Fibroblast of lung (primary cell): ENCODE measurements around the gene DCAF7. TPM values are rescaled to one million over a fixed set of nuclear protein-coding genes. Genes with fewer than 3 reads are reported as not detected.

Experiments
- DNase-seq, 2 donors: peaks; one replicate each; pipeline versions ENCODE4 v3.0.0 to v3.0.0-alpha.2; 2010; ENCODE audit warnings: low read depth in 2 of 2
- H2AFZ ChIP-seq: 2 replicates; pipeline ENCODE4 v1.5.1; 2012; ENCODE audit warnings: low read length, control low read depth, inconsistent platforms
- H3K27ac ChIP-seq: 2 replicates; pipeline ENCODE4 v1.5.1; 2011; ENCODE audit warnings: low read length, control low read depth; ENCODE audit not compliant: insufficient read depth
- H3K27me3 ChIP-seq: 2 replicates; pipeline ENCODE4 v1.5.1; 2011; ENCODE audit warnings: mild to moderate bottlenecking, low read length; ENCODE audit not compliant: control insufficient read depth, insufficient read depth
- H3K36me3 ChIP-seq: 2 replicates; pipeline ENCODE4 v1.5.1; 2011; ENCODE audit warnings: low read length; ENCODE audit not compliant: control insufficient read depth, insufficient read depth
- H3K4me1 ChIP-seq: 2 replicates; pipeline ENCODE4 v1.5.1; 2011; ENCODE audit warnings: low read length; ENCODE audit not compliant: control insufficient read depth, insufficient read depth; ENCODE audit errors: extremely low read depth
- H3K4me2 ChIP-seq: 2 replicates; pipeline ENCODE4 v1.5.1; 2011; ENCODE audit warnings: low read length, control low read depth; ENCODE audit not compliant: insufficient read depth; ENCODE audit errors: extremely low read depth
- H3K4me3 ChIP-seq, 4 experiments: fragments of 200-600 bp in 1 of 4; sonication (generic) in 1 of 4; replicated peaks in 1 of 4; 2 replicates each; pipeline ENCODE4 v1.5.1; 2011 to 2016; ENCODE audit warnings: low read length in 4 of 4, low read depth in 3 of 4, mild to moderate bottlenecking in 3 of 4, control low read depth in 2 of 4, inconsistent platforms in 1 of 4, mixed read lengths in 1 of 4; ENCODE audit not compliant: insufficient read depth in 1 of 4; ENCODE audit errors: control extremely low read depth in 1 of 4
- H3K79me2 ChIP-seq: 2 replicates; pipeline ENCODE4 v1.5.1; 2012; ENCODE audit warnings: mild to moderate bottlenecking, low read length, inconsistent platforms; ENCODE audit not compliant: control insufficient read depth, insufficient read depth
- H3K9ac ChIP-seq: 2 replicates; pipeline ENCODE4 v1.5.1; 2011; ENCODE audit warnings: mild to moderate bottlenecking, low read length, control low read depth; ENCODE audit not compliant: insufficient read depth
- H3K9me3 ChIP-seq: 2 replicates; pipeline ENCODE4 v1.5.1; 2012; ENCODE audit warnings: low read depth, low read length; ENCODE audit not compliant: control insufficient read depth, insufficient read depth
- H4K20me1 ChIP-seq: 2 replicates; pipeline ENCODE4 v1.5.1; 2011; ENCODE audit warnings: low read length; ENCODE audit not compliant: control insufficient read depth, insufficient read depth; ENCODE audit errors: extremely low read depth
- EZH2 ChIP-seq: IDR thresholded peaks from 2 replicates; pipeline ENCODE4 v1.5.1; 2012; ENCODE audit warnings: low read length, control low read depth, mild to moderate bottlenecking; ENCODE audit errors: missing control alignments
- polyA plus RNA-seq, 2 donors: library from polyadenylated mRNA; depleted of rRNA in 1 of 2; stranded (reverse) in 1 of 2; unstranded in 1 of 2; fragments of >200 nt; gene quantifications; 2 replicates each; pipeline ENCODE4 v1.2.1, GENCODE V29; 2011 to 2012; ENCODE audit warnings: missing spikeins in 1 of 2
- total RNA-seq: library from RNA; depleted of rRNA; stranded (reverse); fragments of >200 nt; gene quantifications from 2 replicates; pipeline ENCODE4 v1.2.1, GENCODE V29; 2014
- TF ChIP-seq, protein P1 (sequence below), 2 donors: IDR thresholded peaks in 1 of 2; conservative IDR thresholded peaks in 1 of 2; 1 replicate in 1 of 2; 2 replicates in 1 of 2; pipeline ENCODE4 v1.5.1; 2011 to 2012; ENCODE audit warnings: low read length in 2 of 2, control low read depth in 1 of 2, inconsistent platforms in 1 of 2, low read depth in 1 of 2, mild to moderate bottlenecking in 1 of 2

The DCAF7 gene
- total and polyA plus RNA-seq, 2 donors (not counting 1 experiment from before 2014, with no cell fraction given), result 13.9 to 38.8 TPM

DNA sequence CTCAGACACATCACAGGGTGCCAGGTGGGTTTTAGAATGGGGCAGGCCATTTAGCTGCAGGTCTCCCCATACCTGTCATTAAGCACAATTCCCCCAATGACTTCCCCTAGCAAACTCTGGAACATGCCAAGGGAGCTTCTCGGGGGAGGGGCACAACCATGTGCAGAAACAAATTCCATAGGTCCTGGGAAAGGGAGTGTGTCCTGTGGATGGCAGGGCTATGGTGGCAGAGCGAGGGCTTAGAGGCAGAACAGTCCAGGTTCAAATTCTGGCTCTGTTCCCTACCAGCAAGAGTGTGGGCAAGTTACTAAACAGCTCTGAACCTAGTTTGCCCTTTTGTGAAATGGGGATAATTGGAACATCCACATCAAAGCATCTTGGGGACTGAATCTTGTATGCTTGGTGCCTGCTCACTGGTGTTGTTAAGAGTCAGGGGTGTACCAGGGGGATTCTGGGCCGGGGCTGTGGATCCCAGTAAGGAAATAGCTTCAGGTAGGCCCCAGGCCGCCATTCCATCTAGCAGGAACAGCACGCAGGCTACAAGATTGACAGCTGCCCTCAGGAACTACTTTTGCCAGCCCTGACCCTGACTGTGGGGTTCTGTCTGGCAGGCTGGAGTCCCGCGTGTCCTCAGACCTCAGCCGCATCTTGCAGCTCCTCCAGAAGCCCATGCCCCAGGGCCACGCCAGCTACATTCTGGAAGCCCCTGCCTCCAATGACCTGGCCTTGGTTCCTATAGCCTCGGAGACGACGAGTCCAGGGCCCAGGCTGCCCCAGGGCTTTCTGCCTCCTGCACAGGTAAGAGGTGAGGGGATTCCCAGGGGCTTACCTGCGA is 5.6 kb upstream of the DCAF7 start:
- DNase-seq, result no peak
- no peaks in the 10 kb centered on the region for H3K79me2 ChIP-seq
- H3K9ac ChIP-seq, result no peak overlapping the region
- no peak overlapping the region for H3K4me3 ChIP-seq
- no peaks in the 10 kb centered on the region for H3K9me3 ChIP-seq
- no peaks in the 10 kb centered on the region for H3K36me3 ChIP-seq
- H3K27me3 ChIP-seq, result peaks cover 3% of the 10 kb centered on the region
- no peaks in the 10 kb centered on the region for H3K4me1 ChIP-seq
- no peak overlapping the region for H2AFZ ChIP-seq
- TF ChIP-seq, protein P1, sequence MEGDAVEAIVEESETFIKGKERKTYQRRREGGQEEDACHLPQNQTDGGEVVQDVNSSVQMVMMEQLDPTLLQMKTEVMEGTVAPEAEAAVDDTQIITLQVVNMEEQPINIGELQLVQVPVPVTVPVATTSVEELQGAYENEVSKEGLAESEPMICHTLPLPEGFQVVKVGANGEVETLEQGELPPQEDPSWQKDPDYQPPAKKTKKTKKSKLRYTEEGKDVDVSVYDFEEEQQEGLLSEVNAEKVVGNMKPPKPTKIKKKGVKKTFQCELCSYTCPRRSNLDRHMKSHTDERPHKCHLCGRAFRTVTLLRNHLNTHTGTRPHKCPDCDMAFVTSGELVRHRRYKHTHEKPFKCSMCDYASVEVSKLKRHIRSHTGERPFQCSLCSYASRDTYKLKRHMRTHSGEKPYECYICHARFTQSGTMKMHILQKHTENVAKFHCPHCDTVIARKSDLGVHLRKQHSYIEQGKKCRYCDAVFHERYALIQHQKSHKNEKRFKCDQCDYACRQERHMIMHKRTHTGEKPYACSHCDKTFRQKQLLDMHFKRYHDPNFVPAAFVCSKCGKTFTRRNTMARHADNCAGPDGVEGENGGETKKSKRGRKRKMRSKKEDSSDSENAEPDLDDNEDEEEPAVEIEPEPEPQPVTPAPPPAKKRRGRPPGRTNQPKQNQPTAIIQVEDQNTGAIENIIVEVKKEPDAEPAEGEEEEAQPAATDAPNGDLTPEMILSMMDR (conservative IDR thresholded peaks at IDR 0.05 in 1 of 2, IDR thresholded peaks at IDR 0.05 in 1 of 2; ENCODE audit: low read depth in 1 of 2, low read length in 2 of 2), result no peak
- TF ChIP-seq EZH2, result no peak
- H4K20me1 ChIP-seq, result no peaks in the 10 kb centered on the region
- no peak overlapping the region for H3K4me2 ChIP-seq
- no peak overlapping the region for H3K27ac ChIP-seq

DNA sequence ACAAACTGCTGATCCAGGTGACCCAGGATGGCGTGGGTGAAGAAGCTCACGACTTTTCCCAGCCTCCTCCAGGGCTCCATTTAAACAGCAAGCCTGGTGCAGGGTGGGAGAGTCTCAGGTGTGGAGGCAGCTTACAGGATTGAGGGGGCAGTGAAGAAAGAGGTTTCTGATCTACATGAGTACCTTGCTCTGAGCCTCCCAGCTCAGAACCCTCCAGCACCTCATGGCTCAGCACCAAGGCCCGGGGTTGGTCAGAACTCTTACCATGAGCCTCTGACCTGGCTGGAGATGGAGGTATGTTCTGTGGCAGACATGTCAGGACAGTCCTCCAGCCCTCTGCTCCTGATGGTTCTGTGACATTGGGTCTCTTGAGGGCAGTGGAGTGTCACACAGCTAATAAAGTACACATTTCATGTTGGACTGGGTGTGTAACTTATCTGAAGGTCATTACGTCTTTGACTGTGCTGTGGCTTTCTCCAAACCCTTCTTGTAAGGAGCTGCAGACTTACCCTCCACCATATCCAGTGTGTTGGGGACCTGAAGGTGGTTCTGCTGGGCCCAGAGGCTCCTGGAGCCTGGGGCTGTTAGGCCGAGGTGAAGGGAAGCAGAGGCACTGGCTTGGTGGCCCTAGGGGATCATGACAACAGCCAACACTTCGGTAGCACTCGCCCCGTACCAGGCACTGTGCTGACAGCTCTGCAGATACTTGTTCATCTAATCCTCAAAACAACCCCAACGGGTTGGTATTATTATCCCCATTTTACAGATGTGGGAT is 3.8 kb upstream of the DCAF7 start:
- no peak for TF ChIP-seq EZH2
- TF ChIP-seq, protein P1 (conservative IDR thresholded peaks at IDR 0.05 in 1 of 2, IDR thresholded peaks at IDR 0.05 in 1 of 2; ENCODE audit: low read depth in 1 of 2, low read length in 2 of 2), result no peak
- no peak overlapping the region for H3K4me2 ChIP-seq
- H3K9ac ChIP-seq, result no peak overlapping the region
- H3K79me2 ChIP-seq, result peaks cover 11% of the 10 kb centered on the region
- H3K4me1 ChIP-seq, result no peaks in the 10 kb centered on the region
- no peaks in the 10 kb centered on the region for H3K9me3 ChIP-seq
- no peak overlapping the region for H3K4me3 ChIP-seq
- H3K36me3 ChIP-seq, result no peaks in the 10 kb centered on the region
- H3K27me3 ChIP-seq, result peaks cover 3% of the 10 kb centered on the region
- H2AFZ ChIP-seq, result no peak overlapping the region
- no peak for DNase-seq
- H3K27ac ChIP-seq, result no peak overlapping the region
- H4K20me1 ChIP-seq, result no peaks in the 10 kb centered on the region

DNA sequence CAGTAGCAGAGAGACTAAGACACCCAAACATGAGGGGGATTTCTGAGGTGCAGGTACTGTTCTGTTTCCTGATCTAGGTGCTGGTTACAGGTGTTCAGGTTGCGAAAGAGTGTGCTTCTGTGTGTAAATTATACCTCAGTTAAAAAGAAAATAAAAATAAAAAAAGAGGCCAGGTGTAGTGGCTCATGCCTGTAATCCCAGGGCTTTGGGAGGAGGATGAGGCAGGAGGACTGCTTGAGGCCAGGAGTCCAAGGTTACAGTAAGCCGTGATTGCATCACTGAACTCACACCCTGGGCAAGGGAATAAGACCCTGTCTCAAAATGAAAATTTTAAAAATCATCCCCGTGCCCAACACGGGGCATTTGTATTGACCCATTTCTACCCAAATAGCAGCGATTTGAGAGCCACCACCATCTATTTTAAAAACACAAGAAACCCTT is 3.2 kb upstream of the DCAF7 start:
- Histone ChIP-seq H3K4me1 (no peaks in the 10 kb centered on the region), H2AFZ (no peak overlapping the region)
- TF ChIP-seq, protein P1 (conservative IDR thresholded peaks at IDR 0.05 in 1 of 2, IDR thresholded peaks at IDR 0.05 in 1 of 2; ENCODE audit: low read depth in 1 of 2, low read length in 2 of 2), result no peak
- no peak for TF ChIP-seq EZH2

More for the DNA sequence above, 3.2 kb upstream of the DCAF7 start:
- Histone ChIP-seq H3K79me2 (peaks cover 17% of the 10 kb centered on the region), H3K4me3 (no peak overlapping the region), H3K36me3 (no peaks in the 10 kb centered on the region), H3K27ac (no peak overlapping the region), H3K4me2 (no peak overlapping the region), H3K27me3 (no peaks in the 10 kb centered on the region), H3K9ac (no peak overlapping the region), H3K9me3 (no peaks in the 10 kb centered on the region), H4K20me1 (no peaks in the 10 kb centered on the region)
- DNase-seq, result no peak
